GM20000 (cell line): ENCODE data around the gene EIF6.
"Not testable (repeated sequence)": the region's sequence is repeated elsewhere in the genome, so short reads cannot be mapped to it uniquely, and the experiment has no call there.

Experiments
- DNase-seq: peaks from one replicate; pipeline ENCODE4 v3.0.0; 2012; ENCODE audit warnings: low spot score
- CTCF ChIP-seq: IDR thresholded peaks from 2 replicates; pipeline ENCODE4 v1.5.1; 2012; ENCODE audit warnings: mild to moderate bottlenecking, control low read depth; ENCODE audit errors: extremely low read depth, missing control alignments

EIF6 gene

GRCh38 chr20:35267092-35267491, 17.5 kb downstream of the EIF6 start:
- DNase-seq: no peak
- no peak for TF ChIP-seq CTCF

- no peak for TF ChIP-seq CTCF
- no peak for DNase-seq
Observed at GRCh38 chr20:35264755-35265154, 19.8 kb downstream of the EIF6 start.

- TF ChIP-seq CTCF: no peak
- DNase-seq: no peak
Observed at GRCh38 chr20:35263532-35264341, 20.8 kb downstream of the EIF6 start.

GRCh38 chr20:35262731-35263531, 21.6 kb downstream of the EIF6 start:
- DNase-seq: not testable (repeated sequence)

- DNase-seq: not testable (repeated sequence)
Observed at GRCh38 chr20:35262321-35262720, 22.3 kb downstream of the EIF6 start.

GRCh38 chr20:35260426-35260825, 24.1 kb downstream of the EIF6 start:
- TF ChIP-seq CTCF: no peak
- no peak for DNase-seq

GRCh38 chr20:35257175-35257909, 27.2 kb downstream of the EIF6 start:
- DNase-seq: no peak
- no peak for TF ChIP-seq CTCF

GRCh38 chr20:35254448-35254999, 30.0 kb downstream of the EIF6 start:
- no peak for DNase-seq
- TF ChIP-seq CTCF: no peak
